ENCODE data around the gene AUNIP.
A peak's percentile ranks its signal among the peaks of the same experiment; 100 is the strongest.

AUNIP gene

DNA sequence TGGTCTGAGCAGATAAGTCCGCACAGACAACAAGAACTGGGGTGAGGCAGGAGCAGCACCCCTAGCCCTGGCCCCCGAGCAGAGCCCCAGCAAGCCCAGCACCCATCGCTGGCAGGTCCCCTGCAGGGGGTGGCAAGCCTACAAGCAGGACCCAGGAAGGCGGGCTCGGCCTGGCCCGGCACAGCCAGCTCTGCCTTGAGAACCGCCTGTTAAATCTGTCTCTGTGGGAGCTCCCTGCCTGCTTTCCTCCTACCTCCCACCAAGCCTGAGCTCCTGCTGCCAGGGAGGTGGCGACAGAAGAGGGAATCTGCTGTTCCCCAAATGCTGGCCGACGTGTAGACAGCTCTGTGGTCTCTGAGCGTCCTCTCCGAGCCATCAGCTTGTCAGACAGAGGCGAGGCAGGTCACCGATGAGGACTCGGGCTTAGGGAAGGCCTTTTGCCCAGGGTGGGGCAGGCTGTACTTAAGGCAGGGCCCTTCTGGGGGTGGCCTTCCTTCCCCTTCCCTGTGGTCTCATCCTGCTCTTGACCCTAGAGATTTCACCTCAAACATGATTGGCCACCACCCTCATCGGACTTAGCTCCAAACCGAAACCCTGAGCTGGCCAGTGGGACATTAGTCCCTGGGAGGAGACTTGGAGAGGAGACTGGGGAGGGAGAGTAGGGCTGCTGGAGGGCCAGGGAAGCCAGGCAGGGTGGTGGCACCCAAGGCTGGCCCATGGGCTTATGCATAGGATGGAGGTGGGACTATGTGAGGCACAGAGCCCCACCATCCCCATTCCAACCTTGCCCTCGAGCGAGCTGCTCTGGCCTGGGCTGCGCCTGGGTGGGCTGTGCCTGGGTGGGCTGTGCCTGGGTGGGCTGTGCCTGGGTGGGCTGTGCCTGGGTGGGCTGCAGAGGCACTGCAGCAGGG, 51.5 kb downstream of the AUNIP start:
- DNase-seq = no peak

DNA sequence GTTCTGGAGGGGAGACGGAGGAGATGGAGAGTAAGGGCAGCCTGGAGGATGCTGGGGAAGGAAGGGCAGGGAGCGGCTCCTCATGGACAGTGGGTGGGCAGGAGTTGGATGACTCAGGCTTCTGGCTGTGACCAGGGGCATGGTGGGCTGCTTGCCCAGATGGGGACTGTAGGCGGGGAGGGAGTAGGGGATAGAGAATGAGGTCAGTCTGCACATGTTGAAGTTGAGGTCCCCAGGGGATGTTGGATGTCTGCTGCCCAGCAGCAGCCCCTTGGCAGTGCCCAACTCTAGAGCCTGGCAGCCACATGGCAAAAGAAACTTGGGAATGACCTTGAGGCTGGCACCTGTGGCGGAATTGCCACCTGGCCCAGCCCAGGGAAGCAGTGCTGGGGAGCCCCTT, 52.8 kb downstream of the AUNIP start:
- DNase-seq = peak; percentile 30

DNA sequence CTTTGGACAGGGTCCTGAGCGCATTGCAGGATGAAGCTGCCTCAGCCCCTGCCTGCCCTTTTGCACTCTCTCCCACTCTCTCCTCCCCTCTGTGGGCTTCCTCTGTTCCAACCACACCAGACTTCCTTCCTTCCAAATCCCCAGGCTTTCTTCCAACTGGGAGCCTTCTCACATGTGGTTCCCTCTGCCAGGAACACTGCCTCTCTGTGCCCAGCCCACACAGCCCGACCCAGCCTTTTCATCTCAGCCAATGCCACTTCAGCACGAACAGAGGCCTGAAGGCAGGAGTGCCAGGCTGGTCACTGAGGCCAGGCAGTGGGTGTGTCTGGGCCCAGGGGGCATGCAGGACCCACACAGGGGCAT, 53.4 kb downstream of the AUNIP start:
- no peak for DNase-seq

DNA sequence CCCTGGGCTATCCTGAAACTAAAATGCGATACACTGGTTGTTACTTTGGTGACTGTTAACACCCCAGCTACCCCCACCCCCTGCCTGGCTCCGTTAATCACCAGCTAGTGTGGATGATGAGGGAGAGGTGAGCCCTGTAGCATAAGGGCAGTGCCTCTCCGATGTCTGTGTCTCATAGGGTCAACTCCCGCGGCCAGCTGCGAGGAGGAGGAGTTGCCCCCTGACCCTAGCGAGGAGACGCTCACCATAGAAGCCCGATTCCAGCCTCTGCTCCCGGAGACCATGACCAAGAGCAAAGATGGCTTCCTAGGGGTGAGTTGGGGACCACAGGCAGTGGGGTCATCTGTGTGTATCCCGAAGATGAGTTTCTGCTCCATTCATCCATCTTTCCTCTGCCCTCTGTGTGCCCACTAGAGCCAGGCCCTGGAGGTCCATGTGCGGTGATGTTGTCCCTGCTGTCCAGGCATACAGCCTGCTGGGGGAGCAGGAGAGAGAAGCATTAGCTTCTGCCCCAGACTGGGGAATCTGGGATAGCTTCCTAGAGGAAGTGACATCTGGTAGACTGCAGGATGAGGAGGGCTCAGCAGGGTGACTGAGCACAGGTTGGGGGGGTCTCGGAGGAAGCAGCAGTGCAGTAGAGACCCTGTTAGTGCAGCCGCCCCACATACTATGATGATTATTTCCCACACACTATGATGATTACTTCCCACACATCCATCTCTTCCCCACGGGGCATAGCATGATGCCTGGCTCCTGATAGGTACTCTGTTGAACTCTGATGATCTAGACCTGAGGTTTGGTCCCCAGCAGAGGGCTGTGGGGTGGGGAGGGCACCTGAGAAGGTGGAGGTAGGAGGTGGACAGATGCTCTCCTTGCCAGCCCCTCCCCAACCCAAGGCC, 54.0 kb downstream of the AUNIP start:
- DNase-seq = no peak

DNA sequence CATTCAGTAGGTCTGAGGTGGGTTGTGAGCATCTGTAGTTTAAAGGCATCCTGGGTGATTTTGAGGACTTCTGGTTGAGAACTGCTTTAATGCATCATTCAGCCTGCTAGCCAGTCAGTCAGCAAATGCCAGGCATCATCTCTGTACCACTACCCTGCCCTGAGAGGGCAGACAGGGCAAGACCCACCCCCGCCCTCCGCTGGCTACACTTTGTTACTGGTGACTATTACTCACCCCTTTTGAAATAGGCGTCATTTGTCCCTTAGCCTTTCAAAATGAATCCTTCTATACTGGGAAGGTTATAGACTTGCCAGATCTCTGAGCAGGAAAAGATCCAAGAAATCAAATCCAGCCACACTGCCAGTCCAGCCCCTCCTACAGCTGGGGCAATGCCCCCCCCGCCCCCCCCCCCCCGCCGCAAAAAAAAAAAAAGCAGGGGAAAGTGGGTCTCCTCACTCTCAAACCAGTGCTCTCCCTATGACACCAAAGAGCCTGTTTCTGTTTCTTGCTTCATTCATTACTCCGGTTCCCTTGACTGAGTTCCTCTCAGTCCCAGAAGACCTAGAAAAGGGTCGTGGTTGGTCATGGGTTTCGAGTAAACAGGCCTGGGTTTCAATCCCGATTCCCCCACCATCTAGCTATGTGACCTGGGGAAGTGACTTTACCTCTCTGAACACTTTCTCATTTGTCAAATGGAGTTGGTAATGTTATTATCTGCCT, 54.9 kb downstream of the AUNIP start:
- no peak for DNase-seq

DNA sequence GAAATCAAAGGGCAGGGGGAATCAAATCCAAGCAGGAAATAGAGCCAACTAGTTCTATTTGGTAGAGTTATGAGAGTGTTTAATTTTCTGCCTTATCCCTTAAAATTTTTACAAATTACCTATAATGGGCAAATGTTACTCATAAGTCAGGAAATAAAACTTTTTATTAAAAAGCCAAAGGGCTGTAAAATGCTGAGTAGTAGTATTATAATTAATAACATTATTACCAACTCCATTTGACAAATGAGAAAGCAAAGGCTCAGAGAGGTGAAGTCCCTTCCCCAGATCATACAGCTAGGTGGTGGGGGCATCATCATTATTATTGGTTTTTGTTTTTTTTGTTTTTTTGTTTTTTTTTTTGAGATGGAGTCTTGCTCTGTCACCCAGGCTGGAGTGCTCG, 55.9 kb downstream of the AUNIP start:
- no peak for DNase-seq

DNA sequence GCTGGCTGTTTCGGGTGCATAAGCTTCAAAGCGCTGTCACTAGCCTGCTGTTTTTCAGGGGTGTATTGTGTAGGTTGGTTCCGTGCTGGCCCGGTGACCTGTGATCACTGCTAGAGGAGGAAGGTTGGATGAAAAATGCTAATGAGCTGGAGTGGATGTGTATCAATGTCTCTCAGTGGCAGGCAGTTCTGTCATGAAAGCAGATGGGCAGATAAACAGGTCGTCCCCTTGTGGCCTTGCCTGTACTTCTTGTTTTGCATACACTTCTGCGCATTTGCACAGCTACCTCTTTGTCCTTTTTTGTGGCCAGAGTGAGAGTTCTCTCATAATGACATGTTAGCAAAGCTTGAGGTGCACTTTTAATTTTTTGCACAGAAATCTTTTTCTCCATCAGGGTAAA, 56.3 kb downstream of the AUNIP start:
- no peak for DNase-seq

DNA sequence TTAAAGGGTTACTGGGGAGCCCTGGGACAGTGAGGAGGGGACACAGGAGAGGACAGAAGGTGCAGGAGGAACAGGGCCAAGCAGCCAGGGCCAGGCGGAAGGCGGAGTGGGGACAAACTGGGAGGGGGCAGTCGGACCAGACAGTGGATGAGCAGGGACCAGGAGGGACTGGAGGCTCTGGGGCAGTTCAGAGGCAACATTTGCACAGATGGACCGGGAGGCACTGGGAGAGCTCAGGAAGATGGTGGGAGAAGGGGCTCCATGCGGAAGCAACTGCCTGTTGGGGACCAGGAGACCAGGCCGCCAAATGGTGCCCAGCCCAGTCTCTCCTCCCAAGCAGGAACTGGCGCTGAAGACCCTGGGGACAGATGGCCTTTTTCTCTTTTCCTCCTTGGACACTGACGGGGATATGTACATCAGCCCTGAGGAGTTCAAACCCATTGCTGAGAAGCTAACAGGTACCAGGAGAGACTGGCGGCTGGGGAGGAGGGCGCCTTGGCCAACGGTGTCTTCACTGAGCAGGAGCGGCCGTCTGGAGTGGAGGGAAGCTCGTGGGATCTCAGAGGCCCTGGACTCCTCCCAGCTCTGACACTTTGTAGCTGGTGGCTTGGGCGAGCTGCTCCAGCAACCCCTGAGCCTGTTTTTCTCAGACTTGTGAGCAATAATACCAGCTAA, 58.4 kb downstream of the AUNIP start:
- no peak for DNase-seq

DNA sequence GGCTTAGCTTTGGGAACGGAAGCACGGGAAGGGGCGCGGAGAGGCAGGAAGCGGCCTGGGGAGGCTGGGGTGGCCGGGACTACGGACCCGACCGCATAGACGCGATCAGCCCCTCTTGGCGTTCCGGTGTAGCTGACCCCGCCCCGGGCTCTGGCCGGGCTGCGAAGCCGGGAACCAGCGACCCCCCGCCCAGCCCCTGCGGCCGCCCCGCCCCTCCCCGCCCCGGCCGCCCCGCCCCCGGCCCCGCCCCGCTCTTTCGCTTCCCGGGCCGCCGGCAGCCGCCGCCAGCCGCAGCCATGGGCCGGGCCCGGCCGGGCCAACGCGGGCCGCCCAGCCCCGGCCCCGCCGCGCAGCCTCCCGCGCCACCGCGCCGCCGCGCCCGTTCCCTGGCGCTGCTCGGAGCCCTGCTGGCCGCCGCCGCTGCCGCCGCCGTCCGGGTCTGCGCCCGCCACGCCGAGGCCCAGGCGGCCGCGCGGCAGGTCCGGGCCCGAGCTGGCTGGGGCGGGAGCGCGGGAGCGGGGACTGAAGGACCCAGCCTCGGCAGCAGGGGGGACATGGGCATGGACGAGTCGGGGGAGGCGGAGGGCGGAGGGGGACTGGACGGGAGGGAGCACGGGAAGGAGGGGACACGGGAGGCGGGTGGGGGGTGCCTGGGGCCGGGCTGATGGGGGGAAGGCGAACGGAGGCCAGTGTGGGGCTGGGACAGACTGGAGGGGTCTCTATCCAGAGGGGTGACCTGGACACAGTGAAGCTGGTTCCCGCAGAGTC, 59.1 kb downstream of the AUNIP start, which contains the start of gene SELENON:
Gene SELENON (plus strand): TSS at position 259 of the 768 bp plus-strand sequence. CDS start 38 bp downstream, at position 297.
- DNase-seq = peak; percentile 41

DNA sequence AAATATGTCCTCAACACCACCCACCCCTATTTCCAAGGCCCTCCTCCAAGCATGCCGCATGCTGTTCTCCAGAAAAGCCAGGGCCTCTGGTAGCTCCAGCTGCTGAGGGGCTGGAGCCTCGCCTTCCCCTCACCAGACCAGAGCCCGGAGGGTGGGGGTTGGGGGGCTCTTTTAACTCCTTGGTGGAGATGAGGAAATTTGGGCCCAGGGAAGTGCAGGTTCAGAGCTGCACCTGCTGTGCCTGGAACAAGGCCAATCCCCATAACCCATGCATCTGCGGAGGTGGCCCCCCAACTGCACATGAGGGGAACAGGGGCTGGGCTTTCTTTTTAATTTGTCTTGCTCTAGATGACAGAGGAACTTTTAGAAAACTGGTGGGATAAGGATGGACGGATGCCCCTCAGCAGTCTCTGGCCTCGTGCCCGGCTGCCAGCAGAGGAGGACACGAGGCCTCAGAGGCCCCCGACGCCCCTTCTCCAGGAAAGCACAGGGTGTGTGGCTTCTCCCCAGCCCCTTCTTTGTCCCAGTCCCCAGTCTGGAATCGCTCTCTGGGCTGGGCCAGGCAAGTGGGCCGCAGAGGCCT, 59.8 kb downstream of the AUNIP start:
- no peak for DNase-seq

DNA sequence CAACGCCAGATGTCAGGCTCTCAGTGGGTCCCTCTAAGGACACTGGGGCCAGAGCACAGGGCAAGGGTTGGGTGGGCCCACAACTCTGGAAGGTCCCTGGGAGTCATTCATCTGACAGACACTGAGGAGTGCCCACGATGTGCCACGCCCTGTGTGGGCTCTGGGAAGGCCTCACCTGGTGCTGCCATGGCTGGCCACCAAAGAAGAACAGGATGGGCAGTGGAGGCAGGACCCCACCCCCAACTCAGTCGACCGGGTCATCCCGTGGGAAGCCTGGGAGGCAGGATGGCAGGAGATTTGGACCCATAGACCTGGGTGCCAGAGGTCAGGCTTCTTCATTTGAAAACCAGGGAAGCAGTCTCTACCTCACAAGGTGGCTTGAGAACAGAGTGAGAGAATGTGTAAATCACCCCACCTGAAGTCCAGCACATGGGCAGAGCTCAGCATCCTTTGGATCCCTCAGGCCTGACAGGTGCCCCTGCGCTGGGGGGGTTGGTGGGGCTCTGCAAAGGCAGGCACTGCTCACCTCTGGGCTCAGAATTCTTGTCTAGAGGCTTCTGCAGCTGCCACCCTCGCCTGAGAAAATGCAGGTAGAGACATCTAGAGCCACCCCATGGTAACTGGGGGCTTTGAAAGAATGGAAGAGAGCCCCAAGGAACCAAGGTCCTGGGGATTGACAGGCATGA, 60.4 kb downstream of the AUNIP start:
- no peak for DNase-seq

DNA sequence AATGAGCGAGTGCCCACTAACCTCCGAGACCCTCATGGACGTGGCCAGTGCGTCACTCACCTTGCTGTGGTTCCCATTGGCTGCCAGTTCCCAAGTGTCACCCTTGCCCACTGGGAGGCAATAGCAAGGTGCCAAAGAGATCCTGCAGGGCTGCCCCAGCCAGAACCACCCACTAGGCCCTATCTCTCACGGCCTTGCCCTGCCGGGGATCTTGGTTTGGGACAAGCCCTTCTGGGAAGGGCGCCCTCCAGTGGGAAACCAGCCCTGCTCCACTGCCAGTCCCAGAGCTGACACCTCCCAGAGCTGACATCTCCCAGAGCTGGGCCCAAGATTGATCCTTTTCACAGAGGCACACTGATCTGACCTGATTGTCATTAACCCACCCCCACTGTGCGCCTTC, 61.3 kb downstream of the AUNIP start:
- no peak for DNase-seq

DNA sequence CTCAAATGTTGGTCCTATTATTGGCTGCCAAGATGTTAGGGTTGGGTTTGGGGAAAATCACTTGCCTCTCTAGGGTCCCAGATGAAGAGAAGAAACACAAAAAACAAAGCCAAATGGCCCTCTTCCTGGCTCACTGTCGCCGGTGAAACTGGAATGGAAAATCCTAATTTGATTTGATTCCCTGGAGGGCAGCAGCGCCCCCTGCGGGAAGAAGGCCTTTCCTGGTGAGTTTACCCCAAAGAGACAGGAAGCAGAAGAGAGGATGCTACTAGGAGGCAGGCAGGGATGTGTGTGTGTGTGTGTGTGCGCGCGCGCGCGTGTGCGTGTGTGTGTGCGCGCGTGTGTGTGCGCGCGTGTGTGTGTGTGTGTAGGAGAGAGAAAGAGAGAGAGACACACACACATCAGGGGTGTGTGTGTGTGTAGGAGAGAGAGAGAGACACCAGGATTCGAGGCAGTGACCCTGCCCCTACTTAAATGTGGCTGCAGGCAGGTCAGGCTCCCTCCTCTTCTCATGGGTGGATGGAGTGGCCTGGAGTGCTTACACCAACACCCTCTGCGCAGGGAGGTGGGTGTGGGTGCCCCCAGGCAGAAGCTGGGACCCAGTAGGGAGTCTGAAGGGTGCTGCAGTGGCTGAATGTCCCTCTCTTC, 62.3 kb downstream of the AUNIP start:
- peak; percentile 71 for DNase-seq

DNA sequence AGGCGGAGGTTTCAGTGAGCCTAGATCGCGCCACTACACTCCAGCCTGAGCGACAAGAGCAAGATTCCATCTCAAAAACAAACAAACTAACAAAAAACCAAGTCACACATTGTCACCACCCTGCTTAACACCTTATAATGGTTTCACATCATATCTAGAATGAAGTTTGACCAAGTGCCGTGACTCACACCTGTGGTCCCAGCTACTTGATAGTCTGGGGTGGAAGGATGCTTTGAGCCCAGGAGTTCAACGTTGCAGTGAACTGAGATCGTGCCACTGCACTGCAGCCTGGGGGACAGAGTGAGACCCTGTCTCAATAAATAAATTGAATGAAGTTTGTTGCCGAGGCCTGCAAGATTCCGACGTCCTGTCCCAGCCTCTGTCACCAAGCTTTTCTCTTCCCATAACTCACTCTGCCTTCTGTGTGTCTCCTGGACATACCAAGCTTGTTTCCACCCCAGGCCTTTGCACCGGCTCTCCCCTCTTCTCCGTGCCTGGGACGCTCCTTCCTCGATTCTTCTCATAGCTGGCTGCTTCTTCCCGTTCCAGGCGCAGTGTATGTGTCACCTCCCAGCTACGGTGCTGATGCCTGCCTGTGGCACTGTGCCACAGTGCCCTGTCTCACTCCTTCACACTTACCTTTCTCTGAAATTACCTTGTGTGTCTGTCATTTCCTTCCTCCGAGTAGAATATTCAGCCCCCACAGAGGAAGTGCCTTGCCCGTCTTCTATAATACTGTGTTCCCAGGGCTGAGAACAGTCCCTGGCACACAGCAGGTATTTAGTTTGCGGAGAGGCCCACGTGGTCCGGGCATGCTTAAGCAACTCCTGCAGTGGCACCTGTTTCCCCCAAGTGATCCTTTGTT, 63.1 kb downstream of the AUNIP start:
- DNase-seq = no peak

DNA sequence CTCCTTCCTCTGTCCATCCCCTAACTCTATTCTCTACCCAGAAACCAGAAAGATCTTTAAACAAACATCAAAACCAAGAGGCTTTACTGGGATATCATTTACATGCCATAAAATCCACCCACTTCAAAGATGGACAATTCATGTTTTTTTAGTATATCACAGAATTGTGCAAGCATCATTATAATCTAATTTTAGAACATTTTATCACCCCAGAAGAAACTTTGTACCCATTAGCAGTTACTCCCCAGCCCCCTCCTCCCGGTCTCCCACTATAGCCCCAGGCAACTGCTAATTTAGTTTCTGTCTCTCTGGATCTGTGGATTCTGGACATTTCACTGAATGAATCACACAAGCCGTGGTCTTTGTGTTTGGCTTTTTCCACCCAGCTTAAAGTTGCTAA, 64.0 kb downstream of the AUNIP start:
- peak; percentile 22 for DNase-seq

DNA sequence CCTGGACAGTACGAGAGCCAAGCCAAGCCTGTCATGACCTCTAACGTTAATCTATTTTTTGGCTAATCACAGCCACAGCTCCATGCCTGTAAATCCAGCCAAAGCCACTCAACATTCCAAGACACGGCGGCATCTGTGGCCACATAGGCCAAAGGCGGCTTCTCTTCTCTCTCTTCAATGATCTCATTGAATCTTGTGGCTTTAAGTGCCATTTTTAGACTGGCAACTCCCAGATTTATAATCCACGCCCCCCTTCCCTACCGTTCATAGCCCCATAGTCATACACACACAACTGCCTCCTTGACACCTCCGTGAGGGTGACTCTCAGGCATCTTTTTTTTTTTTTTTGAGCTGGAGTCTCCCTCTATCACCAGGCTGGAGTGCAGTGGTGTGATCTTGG, 64.9 kb downstream of the AUNIP start:
- no peak for DNase-seq

DNA sequence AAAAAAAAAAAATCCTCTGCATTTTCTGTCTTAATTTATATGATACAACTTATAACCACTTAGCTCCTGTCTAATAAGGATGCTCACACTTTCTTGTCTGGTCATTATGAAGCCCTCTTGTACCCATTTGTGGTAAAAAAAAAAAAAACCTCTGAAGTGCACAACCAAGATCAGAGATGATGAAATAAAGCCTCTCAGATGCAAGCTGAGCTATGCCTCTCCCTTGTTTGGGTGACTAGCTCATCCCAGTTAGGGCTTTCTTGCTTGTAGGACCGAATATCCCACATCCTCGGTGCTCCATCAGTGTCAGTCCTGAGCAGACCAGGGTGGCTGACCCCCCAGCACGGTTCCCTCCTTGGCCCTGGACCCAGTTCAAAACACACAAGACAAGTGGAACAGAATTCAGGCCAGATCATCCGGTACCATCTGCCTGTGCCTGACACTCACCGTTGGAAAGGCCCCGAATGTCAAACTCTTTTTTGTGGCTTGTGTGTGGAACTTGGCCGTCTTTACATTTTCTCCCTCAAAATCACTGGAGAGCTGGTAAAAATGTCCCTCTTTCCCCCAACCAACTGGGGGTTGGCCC, 65.6 kb downstream of the AUNIP start:
- no peak for DNase-seq

DNA sequence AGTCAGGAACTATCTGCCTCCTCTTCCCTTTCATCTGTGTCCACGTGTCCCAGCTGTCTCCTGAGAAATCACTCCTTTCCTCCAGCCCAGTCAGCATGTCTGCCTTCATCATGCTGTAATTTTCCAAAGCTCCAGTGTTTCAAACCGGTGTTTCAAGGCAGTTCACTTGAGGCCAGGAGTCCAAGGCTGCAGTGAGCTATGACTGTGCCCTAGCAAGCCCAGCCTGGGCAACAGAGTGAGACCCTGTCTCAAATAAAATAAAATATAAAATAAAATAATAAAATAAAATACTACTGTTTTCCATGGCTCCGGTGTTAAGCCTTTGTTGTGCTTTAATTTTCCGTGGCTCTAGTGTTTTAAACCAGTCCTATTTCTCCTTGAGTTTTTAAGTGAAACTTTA, 67.1 kb downstream of the AUNIP start:
- DNase-seq = no peak

DNA sequence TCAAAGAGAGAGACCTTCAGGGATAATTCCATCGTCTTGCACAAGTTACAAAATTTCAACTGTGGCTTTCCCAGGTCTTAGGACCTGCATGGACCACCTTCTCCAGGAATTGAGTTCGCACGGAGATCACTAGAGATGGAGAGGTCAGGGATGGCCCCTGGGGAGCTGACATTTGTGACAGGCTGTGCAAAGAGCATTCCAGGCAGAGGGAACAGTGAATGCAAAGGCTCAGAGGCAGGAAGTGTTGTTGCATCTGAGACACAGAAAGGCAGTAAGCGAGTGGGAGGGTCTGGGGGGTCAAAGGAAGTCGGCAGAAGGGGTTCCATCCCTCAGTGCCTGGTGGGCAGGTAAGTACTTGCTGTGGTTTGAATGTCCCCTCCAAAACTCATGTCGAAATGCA, 68.8 kb downstream of the AUNIP start:
- DNase-seq = no peak
